GM19395 (cell line): Measurements from ENCODE around the gene SPRR1A.

Experiments
- ATAC-seq: cut with Tn5 transposase; IDR thresholded peaks from one replicate; pipeline ENCODE4 v1.9.1; 2021; ENCODE audit warnings: mild to moderate bottlenecking, moderate library complexity; ENCODE audit not compliant: unreplicated experiment

The SPRR1A gene

GRCh38 chr1:153028766-153029165 lies 44.9 kb downstream of the SPRR1A start:
- ATAC-seq: no peak

- no peak for ATAC-seq
Measured at GRCh38 chr1:153030895-153031294, 47.0 kb downstream of the SPRR1A start, which contains the start of gene SPRR1B. Gene SPRR1B, plus strand, starts transcription at chr1:153031203. Its CDS starts 1,143 bp downstream, at chr1:153032346.

- no peak for ATAC-seq
Measured at GRCh38 chr1:153032073-153032472, 48.2 kb downstream of the SPRR1A start.

GRCh38 chr1:153032677-153033308 lies 48.9 kb downstream of the SPRR1A start:
- ATAC-seq: no peak

- no peak for ATAC-seq
Measured at GRCh38 chr1:153035211-153035610, 51.3 kb downstream of the SPRR1A start.
